ENCODE data around the gene SHD. TPM values are rescaled to one million over a fixed set of nuclear protein-coding genes. Genes with fewer than 3 reads are reported as not detected.
A peak's percentile ranks its signal among the peaks of the same experiment; 100 is the strongest.

The SHD gene
- total RNA-seq, 1 experiment from 2014 or later, result 3.5 TPM

- BruUV-seq (replicated peaks), result no TSS peak
- no peaks in the 10 kb centered on the region for H3K27me3 ChIP-seq (replicated peaks; ENCODE audit: control insufficient read depth, insufficient read depth, low read length)
- ChIA-PET CTCF (no interaction called here), POLR2A (no interaction called here)
- no peak overlapping the region for H3K27ac Mint-ChIP-seq (ENCODE audit: unreplicated experiment)
- no peaks in the 10 kb centered on the region for H3K27me3 Mint-ChIP-seq (ENCODE audit: insufficient read depth, unreplicated experiment)
- peak in 1 of 2 experiments; percentile 46 for DNase-seq
- H3K36me3 Mint-ChIP-seq (ENCODE audit: insufficient read depth, unreplicated experiment), result peaks cover 6% of the 10 kb centered on the region
- peaks cover 6% of the 10 kb centered on the region for H3K9me3 Mint-ChIP-seq (ENCODE audit: unreplicated experiment)
- intact Hi-C loops (cut with micrococcal nuclease; ENCODE audit: unreplicated experiment), result no loop called here
- H3K36me3 ChIP-seq (ENCODE audit: control insufficient read depth, insufficient read depth, low read length), result no peaks in the 10 kb centered on the region
- H3K4me1 ChIP-seq, result peaks cover 13% of the 10 kb centered on the region
- H3K4me3 ChIP-seq (ENCODE audit: low read depth, low read length), result no peak overlapping the region
- TF ChIP-seq CTCF (IDR thresholded peaks at IDR 0.05; ENCODE audit: insufficient read depth in 1 of 2, low read depth in 1 of 2, low read length in 1 of 2, severe bottlenecking in 1 of 2, unreplicated experiment in 1 of 2), result no peak
- no peaks in the 10 kb centered on the region for H3K9me3 ChIP-seq
- peaks cover 8% of the 10 kb centered on the region for H3K4me1 Mint-ChIP-seq (ENCODE audit: low read depth, unreplicated experiment)
- no peak overlapping the region for H3K4me3 Mint-ChIP-seq (ENCODE audit: unreplicated experiment)
These were observed 9.2 kb downstream of the SHD start for GRCh38 chr19:4288091-4288777.

- no TSS peak for BruUV-seq (replicated peaks)
- Mint-ChIP-seq H3K27me3 (ENCODE audit: insufficient read depth, unreplicated experiment) (no peaks in the 10 kb centered on the region), H3K36me3 (ENCODE audit: insufficient read depth, unreplicated experiment) (no peaks in the 10 kb centered on the region), H3K4me1 (ENCODE audit: low read depth, unreplicated experiment) (peaks cover 2% of the 10 kb centered on the region), H3K9me3 (ENCODE audit: unreplicated experiment) (no peaks in the 10 kb centered on the region), H3K4me3 (ENCODE audit: unreplicated experiment) (no peak overlapping the region), H3K27ac (ENCODE audit: unreplicated experiment) (no peak overlapping the region)
- Histone ChIP-seq H3K4me3 (ENCODE audit: low read depth, low read length) (no peak overlapping the region), H3K4me1 (no peaks in the 10 kb centered on the region), H3K27me3 (replicated peaks; ENCODE audit: control insufficient read depth, insufficient read depth, low read length) (no peaks in the 10 kb centered on the region), H3K36me3 (ENCODE audit: control insufficient read depth, insufficient read depth, low read length) (no peaks in the 10 kb centered on the region), H3K9me3 (no peaks in the 10 kb centered on the region)
- ChIA-PET POLR2A (no interaction called here), CTCF (no interaction called here)
- no peak for TF ChIP-seq CTCF (IDR thresholded peaks at IDR 0.05; ENCODE audit: insufficient read depth in 1 of 2, low read depth in 1 of 2, low read length in 1 of 2, severe bottlenecking in 1 of 2, unreplicated experiment in 1 of 2)
- DNase-seq, result no peak
- intact Hi-C loops (cut with micrococcal nuclease; ENCODE audit: unreplicated experiment), result no loop called here
These were observed 12.2 kb downstream of the SHD start for GRCh38 chr19:4291184-4291732.

GRCh38 chr19:4292515-4292914, 13.4 kb downstream of the SHD start:
- TF ChIP-seq CTCF (IDR thresholded peaks at IDR 0.05; ENCODE audit: insufficient read depth in 1 of 2, low read depth in 1 of 2, low read length in 1 of 2, severe bottlenecking in 1 of 2, unreplicated experiment in 1 of 2), result no peak
- BruUV-seq (replicated peaks), result no TSS peak
- intact Hi-C loops (cut with micrococcal nuclease; ENCODE audit: unreplicated experiment), result no loop called here
- Histone ChIP-seq H3K36me3 (ENCODE audit: control insufficient read depth, insufficient read depth, low read length) (no peaks in the 10 kb centered on the region), H3K27me3 (replicated peaks; ENCODE audit: control insufficient read depth, insufficient read depth, low read length) (no peaks in the 10 kb centered on the region), H3K4me3 (ENCODE audit: low read depth, low read length) (no peak overlapping the region), H3K4me1 (no peaks in the 10 kb centered on the region), H3K9me3 (no peaks in the 10 kb centered on the region)
- DNase-seq, result no peak
- no peaks in the 10 kb centered on the region for H3K36me3 Mint-ChIP-seq (ENCODE audit: insufficient read depth, unreplicated experiment)
- ChIA-PET POLR2A (no interaction called here), CTCF (no interaction called here)
- no peak overlapping the region for H3K4me3 Mint-ChIP-seq (ENCODE audit: unreplicated experiment)
- H3K4me1 Mint-ChIP-seq (ENCODE audit: low read depth, unreplicated experiment), result no peaks in the 10 kb centered on the region
- H3K9me3 Mint-ChIP-seq (ENCODE audit: unreplicated experiment), result no peaks in the 10 kb centered on the region
- H3K27ac Mint-ChIP-seq (ENCODE audit: unreplicated experiment), result no peak overlapping the region
- no peaks in the 10 kb centered on the region for H3K27me3 Mint-ChIP-seq (ENCODE audit: insufficient read depth, unreplicated experiment)
